GM12875 (cell line): ENCODE data around the gene UQCRH.
"Not testable (repeated sequence)": the region's sequence is repeated elsewhere in the genome, so short reads cannot be mapped to it uniquely, and the experiment has no call there.

Source experiments
- H3K4me3 ChIP-seq: one replicate; pipeline ENCODE4 v1.5.1; 2011; ENCODE audit warnings: low read depth, low read length, control low read depth
- TF ChIP-seq, protein P1 (sequence below): IDR thresholded peaks from 2 replicates; pipeline ENCODE4 v1.5.1; 2011; ENCODE audit warnings: low read depth, mild to moderate bottlenecking, control low read depth, inconsistent platforms, low read length, moderate library complexity, borderline replicate concordance; ENCODE audit not compliant: insufficient read depth

Gene UQCRH

GRCh38 chr1:46342084-46342656, 38.7 kb downstream of the UQCRH start:
- TF ChIP-seq, protein P1, sequence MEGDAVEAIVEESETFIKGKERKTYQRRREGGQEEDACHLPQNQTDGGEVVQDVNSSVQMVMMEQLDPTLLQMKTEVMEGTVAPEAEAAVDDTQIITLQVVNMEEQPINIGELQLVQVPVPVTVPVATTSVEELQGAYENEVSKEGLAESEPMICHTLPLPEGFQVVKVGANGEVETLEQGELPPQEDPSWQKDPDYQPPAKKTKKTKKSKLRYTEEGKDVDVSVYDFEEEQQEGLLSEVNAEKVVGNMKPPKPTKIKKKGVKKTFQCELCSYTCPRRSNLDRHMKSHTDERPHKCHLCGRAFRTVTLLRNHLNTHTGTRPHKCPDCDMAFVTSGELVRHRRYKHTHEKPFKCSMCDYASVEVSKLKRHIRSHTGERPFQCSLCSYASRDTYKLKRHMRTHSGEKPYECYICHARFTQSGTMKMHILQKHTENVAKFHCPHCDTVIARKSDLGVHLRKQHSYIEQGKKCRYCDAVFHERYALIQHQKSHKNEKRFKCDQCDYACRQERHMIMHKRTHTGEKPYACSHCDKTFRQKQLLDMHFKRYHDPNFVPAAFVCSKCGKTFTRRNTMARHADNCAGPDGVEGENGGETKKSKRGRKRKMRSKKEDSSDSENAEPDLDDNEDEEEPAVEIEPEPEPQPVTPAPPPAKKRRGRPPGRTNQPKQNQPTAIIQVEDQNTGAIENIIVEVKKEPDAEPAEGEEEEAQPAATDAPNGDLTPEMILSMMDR = peak; percentile 54
- no peak overlapping the region for H3K4me3 ChIP-seq

GRCh38 chr1:46342677-46343350, 39.3 kb downstream of the UQCRH start:
- TF ChIP-seq, protein P1 = no peak
- no peak overlapping the region for H3K4me3 ChIP-seq

DNA sequence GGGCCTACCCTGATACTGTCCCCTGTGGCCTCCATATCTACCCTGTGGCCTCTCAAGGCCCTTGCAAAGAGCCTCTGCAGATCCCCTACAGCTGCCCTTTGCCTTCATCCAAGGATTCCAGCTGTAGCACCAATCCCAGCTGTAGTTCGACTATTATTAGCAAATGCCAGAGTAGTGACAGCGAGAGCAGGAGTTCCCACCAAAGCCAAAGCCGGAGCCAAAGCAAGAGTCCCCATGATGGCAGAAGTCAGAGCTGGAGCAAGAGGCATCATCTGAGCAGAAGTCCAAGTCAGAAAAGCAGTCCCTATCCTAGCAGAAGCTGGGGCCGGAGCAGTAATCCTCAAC, 39.8 kb downstream of the UQCRH start:
- TF ChIP-seq, protein P1 = no peak
- no peak overlapping the region for H3K4me3 ChIP-seq

DNA sequence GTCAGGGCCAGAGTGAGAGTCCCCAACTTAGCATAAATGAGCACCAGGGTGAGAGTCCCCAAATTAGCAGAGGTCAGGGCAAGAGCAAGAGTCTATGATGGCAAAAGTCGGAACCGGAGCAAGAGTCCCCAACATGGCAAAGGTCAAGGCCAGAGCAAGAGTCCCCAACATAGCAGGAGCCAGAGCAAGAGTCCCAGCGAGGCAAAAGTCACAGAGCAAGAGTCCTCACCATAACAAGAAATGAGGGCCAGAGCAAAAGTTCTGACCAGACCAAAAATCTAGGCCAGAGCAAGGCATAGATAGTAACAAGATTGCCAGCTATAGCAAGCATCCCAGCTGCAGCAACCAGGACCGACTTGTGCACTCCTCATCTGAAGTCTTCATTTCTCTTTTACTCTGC, 40.2 kb downstream of the UQCRH start:
- H3K4me3 ChIP-seq = no peak overlapping the region
- TF ChIP-seq, protein P1 = no peak

- no peak overlapping the region for H3K4me3 ChIP-seq
- TF ChIP-seq, protein P1 = no peak
Measured at GRCh38 chr1:46344481-46344880, 41.0 kb downstream of the UQCRH start.

- H3K4me3 ChIP-seq = no peak overlapping the region
- TF ChIP-seq, protein P1 = no peak
Measured at GRCh38 chr1:46345281-46345680, 41.8 kb downstream of the UQCRH start.

- no peak overlapping the region for H3K4me3 ChIP-seq
- TF ChIP-seq, protein P1 = no peak
Measured at GRCh38 chr1:46352363-46352762, 48.9 kb downstream of the UQCRH start.

- not testable (repeated sequence) for H3K4me3 ChIP-seq
Measured at GRCh38 chr1:46355920-46356319, 52.4 kb downstream of the UQCRH start.
